ENCODE measurements around the gene PLA2G12B.
"Not testable (repeated sequence)": the region's sequence is repeated elsewhere in the genome, so short reads cannot be mapped to it uniquely, and the experiment has no call there.

Gene PLA2G12B

DNA sequence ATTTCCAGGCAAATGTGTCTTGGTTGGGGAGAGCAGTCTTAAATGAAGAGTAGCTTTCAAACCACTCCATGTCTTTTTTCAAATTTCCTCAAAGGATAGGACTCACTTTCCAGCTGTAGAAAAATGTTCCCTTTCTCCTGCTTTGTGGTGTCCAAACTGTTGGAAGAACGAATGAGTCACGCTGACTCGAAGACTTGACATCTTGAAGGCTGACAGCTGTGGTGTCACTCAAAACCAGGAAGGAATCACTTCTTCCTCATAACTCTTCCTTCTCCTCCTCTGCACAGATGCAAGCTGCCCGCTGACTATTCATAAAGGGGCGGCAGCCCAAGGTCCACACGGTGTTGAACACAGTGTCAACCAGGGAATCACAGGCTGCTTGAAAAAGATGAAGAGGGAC, 19.2 kb downstream of the PLA2G12B start:
- H3K4me3 ChIP-seq (ENCODE audit: low read depth, low read length) = no peak overlapping the region
- TF ChIP-seq, protein P1, sequence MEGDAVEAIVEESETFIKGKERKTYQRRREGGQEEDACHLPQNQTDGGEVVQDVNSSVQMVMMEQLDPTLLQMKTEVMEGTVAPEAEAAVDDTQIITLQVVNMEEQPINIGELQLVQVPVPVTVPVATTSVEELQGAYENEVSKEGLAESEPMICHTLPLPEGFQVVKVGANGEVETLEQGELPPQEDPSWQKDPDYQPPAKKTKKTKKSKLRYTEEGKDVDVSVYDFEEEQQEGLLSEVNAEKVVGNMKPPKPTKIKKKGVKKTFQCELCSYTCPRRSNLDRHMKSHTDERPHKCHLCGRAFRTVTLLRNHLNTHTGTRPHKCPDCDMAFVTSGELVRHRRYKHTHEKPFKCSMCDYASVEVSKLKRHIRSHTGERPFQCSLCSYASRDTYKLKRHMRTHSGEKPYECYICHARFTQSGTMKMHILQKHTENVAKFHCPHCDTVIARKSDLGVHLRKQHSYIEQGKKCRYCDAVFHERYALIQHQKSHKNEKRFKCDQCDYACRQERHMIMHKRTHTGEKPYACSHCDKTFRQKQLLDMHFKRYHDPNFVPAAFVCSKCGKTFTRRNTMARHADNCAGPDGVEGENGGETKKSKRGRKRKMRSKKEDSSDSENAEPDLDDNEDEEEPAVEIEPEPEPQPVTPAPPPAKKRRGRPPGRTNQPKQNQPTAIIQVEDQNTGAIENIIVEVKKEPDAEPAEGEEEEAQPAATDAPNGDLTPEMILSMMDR (IDR thresholded peaks at IDR 0.05; ENCODE audit: low read depth, low read length) = no peak

DNA sequence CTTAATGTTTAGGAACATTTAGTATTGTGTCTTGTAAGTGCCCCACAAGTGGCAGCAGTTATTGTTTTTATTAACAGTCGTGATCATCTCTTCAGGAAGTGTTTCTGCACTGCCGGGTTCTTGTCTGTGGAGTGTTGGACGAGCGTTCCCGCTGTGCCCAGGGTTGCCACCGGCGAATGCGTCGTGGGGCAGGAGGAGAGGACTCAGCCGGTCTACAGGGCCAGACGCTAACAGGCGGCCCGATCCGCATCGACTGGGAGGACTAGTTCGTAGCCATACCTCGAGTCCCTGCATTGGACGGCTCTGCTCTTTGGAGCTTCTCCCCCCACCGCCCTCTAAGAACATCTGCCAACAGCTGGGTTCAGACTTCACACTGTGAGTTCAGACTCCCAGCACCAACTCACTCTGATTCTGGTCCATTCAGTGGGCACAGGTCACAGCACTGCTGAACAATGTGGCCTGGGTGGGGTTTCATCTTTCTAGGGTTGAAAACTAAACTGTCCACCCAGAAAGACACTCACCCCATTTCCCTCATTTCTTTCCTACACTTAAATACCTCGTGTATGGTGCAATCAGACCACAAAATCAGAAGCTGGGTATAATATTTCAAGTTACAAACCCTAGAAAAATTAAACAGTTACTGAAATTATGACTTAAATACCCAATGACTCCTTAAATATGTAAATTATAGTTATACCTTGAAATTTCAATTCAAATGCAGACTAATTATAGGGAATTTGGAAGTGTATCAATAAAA, 22.2 kb downstream of the PLA2G12B start:
- TF ChIP-seq, protein P1 (IDR thresholded peaks at IDR 0.05; ENCODE audit: low read depth, low read length) = no peak
- no peak overlapping the region for H3K4me3 ChIP-seq (ENCODE audit: low read depth, low read length)

DNA sequence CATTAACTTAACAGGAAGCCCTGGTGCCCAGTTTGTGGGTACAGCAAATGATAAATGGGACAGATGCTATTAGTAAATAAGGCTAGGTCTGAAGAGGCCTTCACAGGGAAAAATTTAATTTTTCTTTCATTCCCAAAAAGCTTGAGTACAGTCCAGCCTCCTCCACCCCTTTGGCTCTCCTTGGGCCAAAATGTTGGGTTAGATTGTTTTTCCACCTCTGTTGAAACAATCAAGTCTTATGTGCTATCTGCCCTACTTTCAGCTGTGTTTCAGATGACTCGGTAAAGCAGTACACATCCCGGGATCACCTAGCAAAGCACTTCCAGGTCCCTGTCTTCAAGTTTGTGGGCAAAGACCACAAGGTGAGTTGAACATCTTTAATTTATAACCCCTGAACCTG, 24.3 kb downstream of the PLA2G12B start:
- TF ChIP-seq, protein P1 (IDR thresholded peaks at IDR 0.05; ENCODE audit: low read depth, low read length) = no peak
- no peak overlapping the region for H3K4me3 ChIP-seq (ENCODE audit: low read depth, low read length)

DNA sequence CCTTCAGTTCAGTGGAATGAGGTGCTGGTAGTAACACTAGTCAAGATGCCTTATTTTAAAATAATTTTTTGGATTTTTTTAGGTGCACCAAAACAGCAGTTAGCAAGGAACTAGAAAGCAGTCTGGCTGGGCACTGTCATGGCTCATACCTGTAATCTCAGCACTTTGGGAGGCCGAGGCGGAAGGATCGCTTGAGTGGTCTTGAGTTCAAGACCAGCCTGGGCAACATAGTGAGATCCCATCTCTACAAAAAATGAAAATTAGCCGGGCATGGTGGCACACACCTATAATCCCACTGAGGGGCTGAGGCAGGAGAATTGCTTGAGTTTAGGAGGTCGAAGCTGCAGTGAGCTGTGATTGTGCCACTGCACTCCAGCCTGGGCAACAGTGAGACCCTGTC, 25.8 kb downstream of the PLA2G12B start:
- TF ChIP-seq, protein P1 (IDR thresholded peaks at IDR 0.05; ENCODE audit: low read depth, low read length) = no peak
- H3K4me3 ChIP-seq (ENCODE audit: low read depth, low read length) = no peak overlapping the region

DNA sequence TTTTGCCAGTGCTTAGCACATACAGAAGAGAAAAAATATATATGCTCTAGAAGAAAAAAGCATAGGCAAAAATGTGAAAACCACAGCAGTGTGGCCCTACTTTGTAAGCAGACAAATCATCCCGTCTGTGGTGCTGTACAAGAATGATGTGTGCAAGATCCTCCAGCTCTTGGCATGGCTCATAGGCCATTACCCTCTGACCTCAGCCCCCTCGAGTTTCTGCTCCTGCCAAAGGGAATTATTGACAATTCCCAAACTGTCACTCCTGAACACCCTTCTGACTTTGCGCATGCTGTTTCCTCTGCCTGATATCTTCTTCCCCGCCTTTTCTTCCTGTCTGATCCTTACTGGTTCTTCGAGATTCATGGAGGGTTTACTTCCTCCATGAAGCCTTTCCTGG, 27.1 kb downstream of the PLA2G12B start:
- TF ChIP-seq, protein P1 (IDR thresholded peaks at IDR 0.05; ENCODE audit: low read depth, low read length) = no peak
- H3K4me3 ChIP-seq (ENCODE audit: low read depth, low read length) = no peak overlapping the region

DNA sequence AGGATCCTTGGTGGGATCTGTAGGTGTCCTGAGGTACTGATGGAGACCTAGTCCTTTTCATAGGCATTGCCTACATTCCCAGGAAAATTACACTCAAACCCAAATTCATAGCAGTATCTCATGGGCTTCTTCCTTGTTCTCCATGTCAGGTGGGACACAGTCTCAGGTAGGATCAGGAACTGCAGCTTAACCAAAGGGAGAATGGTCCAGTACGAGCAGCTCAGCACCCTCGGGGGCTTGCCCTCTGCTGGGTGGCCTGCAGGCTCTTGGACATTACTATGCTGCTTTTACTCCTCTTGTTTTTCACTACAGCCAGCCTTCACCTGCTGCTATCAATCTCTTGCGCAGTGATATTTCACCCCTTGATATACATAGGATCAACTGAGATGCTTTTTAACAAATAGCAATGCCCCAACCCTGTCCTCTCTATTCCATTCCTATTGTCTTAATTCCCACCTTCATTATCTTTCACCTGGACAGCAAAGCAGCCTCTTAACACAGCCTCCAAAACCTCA, 28.6 kb downstream of the PLA2G12B start:
- no peak overlapping the region for H3K4me3 ChIP-seq (ENCODE audit: low read depth, low read length)
- TF ChIP-seq, protein P1 (IDR thresholded peaks at IDR 0.05; ENCODE audit: low read depth, low read length) = no peak

DNA sequence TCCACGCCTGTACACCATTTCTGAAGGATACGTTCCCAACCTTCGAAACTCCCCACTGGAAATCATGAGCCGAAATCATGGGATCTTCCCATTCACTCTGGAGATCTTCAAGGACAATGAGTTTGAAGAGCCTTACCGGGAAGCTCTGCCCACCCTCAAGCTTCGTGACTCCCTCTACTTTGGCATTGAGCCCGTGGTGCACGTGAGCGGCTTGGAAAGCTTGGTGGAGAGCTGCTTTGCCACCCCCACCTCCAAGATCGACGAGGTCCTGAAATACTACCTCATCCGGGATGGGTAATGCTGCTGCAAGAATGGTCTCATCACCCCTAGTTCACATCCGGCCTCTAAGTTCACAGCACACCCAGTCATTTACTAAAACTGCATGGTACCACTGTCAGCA, 30.3 kb downstream of the PLA2G12B start:
- TF ChIP-seq, protein P1 (IDR thresholded peaks at IDR 0.05; ENCODE audit: low read depth, low read length) = no peak
- H3K4me3 ChIP-seq (ENCODE audit: low read depth, low read length) = no peak overlapping the region

DNA sequence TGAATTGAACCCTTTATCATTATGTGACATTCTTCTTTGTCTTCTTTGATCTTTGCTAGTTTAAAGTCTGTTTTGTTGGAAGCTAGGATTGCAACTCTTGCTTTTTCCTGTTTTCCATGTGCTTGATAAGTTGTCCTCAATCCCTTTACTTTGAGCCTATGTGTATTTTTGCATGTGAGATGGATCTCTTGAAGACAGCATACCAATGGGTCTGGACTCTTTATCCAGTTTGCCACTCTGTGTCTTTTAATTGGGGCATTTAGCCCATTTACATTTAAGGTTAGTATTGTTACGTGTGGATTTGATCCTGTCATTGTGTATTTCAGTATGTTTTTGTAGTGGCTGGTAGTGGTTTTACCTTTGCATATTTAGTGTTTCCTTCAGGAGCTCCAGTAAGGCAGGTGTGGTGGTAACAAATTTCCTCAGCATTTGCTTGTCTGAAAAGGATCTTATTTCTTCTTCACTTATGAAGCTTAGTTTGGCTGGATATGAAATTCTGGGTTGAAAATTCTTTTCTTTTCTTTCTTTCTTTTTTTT, 33.4 kb downstream of the PLA2G12B start:
- not testable (repeated sequence) for H3K4me3 ChIP-seq (ENCODE audit: low read depth, low read length)
